OCI-LY3 (cell line): Measurements from ENCODE around the gene TXNL4A.
"Not testable (repeated sequence)": the region's sequence is repeated elsewhere in the genome, so short reads cannot be mapped to it uniquely, and the experiment has no call there.

Source experiments
- H2AFZ ChIP-seq: fragments of 200-600, 300-600 bp; shearing (Covaris generic); 2 replicates; pipeline ENCODE4 v1.6.0; 2014; ENCODE audit warnings: antibody characterized with exemption, low read depth, low read length
- H3K27ac ChIP-seq: fragments of 200-600, 300-600 bp; sonication (generic); 2 replicates; pipeline ENCODE4 v1.5.1; 2014; ENCODE audit warnings: mild to moderate bottlenecking, low read length, moderate library complexity, mixed read lengths
- H3K27me3 ChIP-seq: fragments of 200-600, 300-600 bp; sonication (generic); 2 replicates; pipeline ENCODE4 v1.6.1; 2014; ENCODE audit warnings: low read depth, low read length, mixed read lengths
- H3K36me3 ChIP-seq: fragments of 200-600, 300-600 bp; sonication (generic); replicated peaks from 2 replicates; pipeline ENCODE3; 2014; ENCODE audit warnings: low read depth, low read length, mixed read lengths
- H3K4me1 ChIP-seq: fragments of 300-600, 200-600 bp; sonication (generic); 2 replicates; pipeline ENCODE4 v1.6.1; 2014; ENCODE audit warnings: low read length, mixed read lengths
- H3K4me2 ChIP-seq: fragments of 200-600, 300-600 bp; sonication (generic); 2 replicates; pipeline ENCODE4 v1.6.1; 2014; ENCODE audit warnings: low read length, mixed read lengths
- H3K4me3 ChIP-seq: fragments of 300-600, 200-600 bp; sonication (generic); 2 replicates; pipeline ENCODE4 v1.5.1; 2014; ENCODE audit warnings: antibody characterized with exemption, mild to moderate bottlenecking, low read length, moderate library complexity
- H3K79me2 ChIP-seq: fragments of 300-600, 200-600 bp; shearing (Covaris generic); 2 replicates; pipeline ENCODE4 v1.6.1; 2014; ENCODE audit warnings: mild to moderate bottlenecking, low read length, mixed read lengths
- H3K9ac ChIP-seq: fragments of 300-600, 200-600 bp; shearing (Covaris generic); 2 replicates; pipeline ENCODE4 v1.6.0; 2014; ENCODE audit warnings: mild to moderate bottlenecking, low read length, moderate library complexity
- H3K9me3 ChIP-seq: fragments of 200-600, 300-600 bp; shearing (Covaris generic); 2 replicates; pipeline ENCODE4 v1.6.1; 2014; ENCODE audit warnings: low read length, mixed read lengths; ENCODE audit not compliant: insufficient read depth
- H4K20me1 ChIP-seq: fragments of 200-600, 300-600 bp; sonication (generic); 2 replicates; pipeline ENCODE4 v1.6.1; 2016; ENCODE audit warnings: low read length, mixed read lengths; ENCODE audit not compliant: insufficient read depth
- CTCF ChIP-seq: fragments of 200-600, 300-600 bp; sonication (generic); IDR thresholded peaks from 2 replicates; pipeline ENCODE4 v1.5.1; 2014; ENCODE audit warnings: antibody characterized with exemption, low read length, low read depth
- EZH2phosphoT487 ChIP-seq: fragments of 200-600 bp; shearing (Covaris generic); IDR thresholded peaks from 2 replicates; pipeline ENCODE4 v1.6.1; 2018; ENCODE audit warnings: antibody characterized with exemption, mixed run types, low read depth

The TXNL4A gene

DNA sequence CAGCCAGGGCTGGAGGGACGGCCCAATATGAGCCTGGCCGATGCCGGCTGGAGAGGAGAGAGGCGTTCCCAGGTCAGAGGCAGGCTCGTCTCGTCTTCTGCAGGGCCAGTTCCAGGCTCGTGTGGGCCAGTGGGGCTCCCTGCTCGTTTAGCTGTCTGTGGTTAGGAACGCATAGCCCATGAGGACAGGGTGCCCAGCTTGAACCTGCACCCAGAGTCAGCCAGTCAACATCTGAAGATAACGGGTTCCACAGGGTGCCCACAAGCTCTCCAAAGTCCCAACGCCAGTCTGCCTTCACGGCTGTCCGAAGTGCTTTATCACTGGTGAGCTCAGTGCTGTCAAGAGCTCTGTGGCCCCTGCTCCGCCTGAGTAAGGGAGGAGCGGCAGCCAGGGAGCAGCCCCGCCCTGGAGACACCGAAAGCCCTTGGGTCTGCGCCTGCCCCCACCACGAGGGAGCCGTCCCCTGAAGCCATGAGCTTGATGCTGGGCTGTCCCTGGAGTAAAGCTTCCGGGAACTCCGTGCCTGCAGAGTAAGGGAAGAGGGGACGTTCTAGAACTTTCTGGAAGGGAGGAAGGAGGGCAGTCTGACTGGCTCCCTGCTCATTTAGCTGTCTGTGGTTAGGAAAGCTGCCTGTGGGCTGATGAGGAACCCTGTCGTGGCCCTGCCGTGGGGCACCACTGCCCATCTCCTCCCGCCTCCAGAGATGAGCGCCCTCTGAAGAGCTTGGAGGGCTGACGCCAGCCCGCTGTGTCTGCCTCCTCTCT, 26.7 kb downstream of the TXNL4A start:
- no peaks in the 10 kb centered on the region for H3K9me3 ChIP-seq
- TF ChIP-seq CTCF (no peak), EZH2phosphoT487 (no peak)
- peaks cover 20% of the 10 kb centered on the region for H3K4me1 ChIP-seq
- no peak overlapping the region for H3K4me2 ChIP-seq
- H3K36me3 ChIP-seq, result no peaks in the 10 kb centered on the region
- H2AFZ ChIP-seq, result no peak overlapping the region
- H3K9ac ChIP-seq, result no peak overlapping the region
- H3K27ac ChIP-seq, result no peak overlapping the region
- H3K4me3 ChIP-seq, result no peak overlapping the region
- no peaks in the 10 kb centered on the region for H4K20me1 ChIP-seq
- no peaks in the 10 kb centered on the region for H3K27me3 ChIP-seq
- H3K79me2 ChIP-seq, result no peaks in the 10 kb centered on the region

- H2AFZ ChIP-seq, result no peak overlapping the region
- H3K9ac ChIP-seq, result no peak overlapping the region
- no peaks in the 10 kb centered on the region for H3K9me3 ChIP-seq
- H3K27me3 ChIP-seq, result no peaks in the 10 kb centered on the region
- H3K4me1 ChIP-seq, result peaks cover 20% of the 10 kb centered on the region
- H4K20me1 ChIP-seq, result no peaks in the 10 kb centered on the region
- H3K4me3 ChIP-seq, result no peak overlapping the region
- H3K4me2 ChIP-seq, result no peak overlapping the region
- H3K79me2 ChIP-seq, result no peaks in the 10 kb centered on the region
- H3K27ac ChIP-seq, result no peak overlapping the region
- H3K36me3 ChIP-seq, result no peaks in the 10 kb centered on the region
- TF ChIP-seq CTCF (no peak), EZH2phosphoT487 (no peak)
These were observed 27.3 kb downstream of the TXNL4A start for GRCh38 chr18:79960921-79961526.

DNA sequence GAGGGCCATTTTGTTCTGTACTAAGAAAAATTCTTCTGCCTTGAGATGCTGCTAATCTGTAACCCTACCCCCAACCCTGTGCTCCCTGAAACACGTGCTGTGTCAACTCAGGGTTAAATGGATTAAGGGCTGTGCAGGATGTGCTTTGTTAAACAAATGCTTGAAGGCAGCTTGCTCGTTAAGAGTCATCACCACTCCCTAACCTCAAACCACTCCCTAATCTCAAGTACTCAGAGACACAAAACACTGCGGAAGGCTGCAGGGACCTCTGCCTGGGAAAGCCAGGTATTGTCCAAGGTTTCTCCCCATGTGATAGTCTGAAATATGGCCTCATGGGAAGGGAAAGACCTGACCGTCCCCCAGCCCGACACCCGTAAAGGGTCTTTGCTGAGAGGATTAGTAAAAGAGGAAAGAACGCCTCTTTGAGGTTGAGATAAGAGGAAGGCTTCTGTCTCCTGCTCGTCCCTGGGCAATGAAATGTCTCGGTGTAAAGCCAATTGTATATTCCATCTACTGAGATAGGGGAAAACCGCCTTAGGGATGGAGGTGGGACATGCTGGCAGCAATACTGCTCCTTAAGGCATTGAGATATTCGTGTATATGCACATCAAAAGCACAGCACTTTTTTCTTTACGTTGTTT, 28.1 kb downstream of the TXNL4A start:
- Histone ChIP-seq H2AFZ (0 out of 2 replicates have a peak overlapping the region, but pooled peaks have one; percentile 6), H3K4me1 (peaks cover 20% of the 10 kb centered on the region), H3K4me3 (peak overlapping the region; percentile 3; the same call in 1 of the 2 replicates), H3K4me2 (peak overlapping the region; percentile 25)
- H3K27ac ChIP-seq, H3K36me3 ChIP-seq, H3K79me2 ChIP-seq, H3K9ac ChIP-seq, H4K20me1 ChIP-seq, H3K9me3 ChIP-seq, H3K27me3 ChIP-seq: not testable (repeated sequence)

DNA sequence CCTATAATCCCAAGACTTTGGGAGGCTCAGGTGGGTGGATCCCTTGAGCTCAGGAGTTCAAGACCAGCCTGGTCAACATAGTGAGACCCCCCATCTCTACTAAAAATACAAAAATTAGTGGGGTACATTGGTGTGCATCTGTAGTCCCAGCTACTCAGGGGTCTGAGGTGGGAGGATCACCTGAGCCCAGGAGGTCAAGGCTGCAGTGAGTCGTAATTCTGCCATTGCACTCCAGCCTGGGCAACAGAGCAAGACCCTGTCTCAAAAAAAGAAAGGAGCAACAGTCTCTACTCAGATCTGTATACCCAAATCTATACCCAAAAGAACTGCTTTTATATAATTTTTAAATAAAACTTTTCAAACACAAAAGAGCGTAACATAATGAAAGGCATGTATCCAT, 29.4 kb downstream of the TXNL4A start:
- Histone ChIP-seq H3K27ac (no peak overlapping the region), H2AFZ (no peak overlapping the region), H4K20me1 (no peaks in the 10 kb centered on the region), H3K36me3 (no peaks in the 10 kb centered on the region), H3K4me1 (peaks cover 20% of the 10 kb centered on the region), H3K9me3 (no peaks in the 10 kb centered on the region), H3K4me2 (no peak overlapping the region), H3K79me2 (no peaks in the 10 kb centered on the region), H3K27me3 (no peaks in the 10 kb centered on the region), H3K4me3 (no peak overlapping the region), H3K9ac (no peak overlapping the region)
- TF ChIP-seq EZH2phosphoT487, result no peak
- no peak for TF ChIP-seq CTCF
